ENCODE data around the gene PLVAP. TPM values are rescaled to one million over a fixed set of nuclear protein-coding genes. Genes with fewer than 3 reads are reported as not detected.
A peak's percentile ranks its signal among the peaks of the same experiment; 100 is the strongest.

Gene PLVAP
- total RNA-seq, 1 experiment from 2014 or later = not detected

- no peak overlapping the region for H4K5ac ChIP-seq (ENCODE audit: insufficient read length, low read depth, low read length)
- H3K27ac ChIP-seq (ENCODE audit: insufficient read length, low read depth, low read length) = no peak overlapping the region
- H3K27me3 Mint-ChIP-seq (ENCODE audit: low read depth) = peaks cover 2% of the 10 kb centered on the region; the same call in 1 of the 2 replicates
- H3K27ac Mint-ChIP-seq = peak overlapping the region in 2 of 3 experiments; percentile 52 to 80; a peak in 2 of 7 replicates
- H2BK5ac ChIP-seq (ENCODE audit: insufficient read length, low read length) = no peak overlapping the region
- no peak overlapping the region for H2AK5ac ChIP-seq (ENCODE audit: insufficient read length, low read length)
- no peaks in the 10 kb centered on the region for H4K20me1 ChIP-seq (ENCODE audit: control insufficient read depth, insufficient read depth, insufficient read length)
- H3K4ac ChIP-seq (ENCODE audit: low read depth, low read length) = no peak overlapping the region
- H3T11ph ChIP-seq (ENCODE audit: low read length) = no peak overlapping the region
- WGBS (ENCODE audit: extremely low coverage, insufficient read length, low lambda C conversion rate) = no CpG with 5 or more reads among the region's 56 CpGs
- no peak overlapping the region for H2BK12ac ChIP-seq (ENCODE audit: insufficient read length, low read depth, low read length)
- H3K9me3 ChIP-seq (ENCODE audit: control insufficient read depth, low read depth, low read length) = no peaks in the 10 kb centered on the region
- no peak overlapping the region for H2BK15ac ChIP-seq (ENCODE audit: low read depth, low read length)
- no peak overlapping the region for H3K23ac ChIP-seq (ENCODE audit: insufficient read length, low read depth, low read length)
- no peak for TF ChIP-seq CTCF (conservative IDR thresholded peaks at IDR 0.05)
- no peak overlapping the region for H4K8ac ChIP-seq (replicated peaks; ENCODE audit: insufficient read length, low read depth, low read length)
- DNase-seq = no peak
- H3K4me3 Mint-ChIP-seq = no peak overlapping the region
- no peak overlapping the region for H2BK120ac ChIP-seq (ENCODE audit: low read depth, low read length, poor library complexity, severe bottlenecking)
- H3K56ac ChIP-seq (ENCODE audit: insufficient read length, low read depth, low read length) = no peak overlapping the region
- H3K27me3 ChIP-seq (ENCODE audit: insufficient read depth, low read length) = no peaks in the 10 kb centered on the region
- H3K4me2 ChIP-seq (ENCODE audit: insufficient read depth, insufficient read length, low read length) = no peak overlapping the region
- H3K79me2 ChIP-seq (ENCODE audit: insufficient read depth, low read length) = no peaks in the 10 kb centered on the region
- no peak overlapping the region for H3K14ac ChIP-seq (ENCODE audit: insufficient read depth, low read length)
- no peaks in the 10 kb centered on the region for H3K79me1 ChIP-seq (ENCODE audit: insufficient read depth, low read depth, low read length, poor library complexity, severe bottlenecking)
- H3K18ac ChIP-seq (ENCODE audit: insufficient read length, low read depth, low read length) = no peak overlapping the region
- peaks cover 6 to 16% of the 10 kb centered on the region in 2 experiments for H3K4me1 Mint-ChIP-seq
- no peak overlapping the region for H3K9ac ChIP-seq (ENCODE audit: extremely low read depth, insufficient read length, low read length)
- no peak overlapping the region for H2BK20ac ChIP-seq (ENCODE audit: low read depth, low read length, poor library complexity, severe bottlenecking)
- peaks cover 12 to 49% (median 28%) of the 10 kb centered on the region in 3 experiments for H3K36me3 Mint-ChIP-seq (ENCODE audit: insufficient read depth in 1 of 3, low read depth in 3 of 3)
- H3K9me3 Mint-ChIP-seq = no peaks in the 10 kb centered on the region
- H4K91ac ChIP-seq (ENCODE audit: insufficient read length, low read depth, low read length) = no peak overlapping the region
- H2AFZ ChIP-seq (ENCODE audit: low read length) = no peak overlapping the region
- H3K23me2 ChIP-seq (ENCODE audit: insufficient read length, low read depth, low read length, poor library complexity, severe bottlenecking) = peaks cover 5% of the 10 kb centered on the region
- H3K4me1 ChIP-seq (ENCODE audit: insufficient read depth, low read length) = no peaks in the 10 kb centered on the region
Observed at GRCh38 chr19:17323300-17323963, 53.7 kb downstream of the PLVAP start.
